Upper lobe of left lung (tissue), 4 donors: ENCODE measurements around the gene FMO4.

Source experiments
- CTCF ChIP-seq, 6 experiments: fragments of 450-650 bp in 4 of 6; fragments of 200-600 bp in 2 of 6; sonication (generic) in 2 of 6; IDR thresholded peaks; one replicate each; pipeline ENCODE4 v1.5.1; 2016 to 2019; ENCODE audit warnings: antibody characterized with exemption in 6 of 6
- EP300 ChIP-seq, 4 donors: sonication (generic); formaldehyde crosslinking; IDR thresholded peaks; one replicate each; pipeline ENCODE4 v1.5.1; 2017; ENCODE audit warnings: antibody characterized with exemption in 4 of 4, control low read depth in 2 of 4
- POLR2A ChIP-seq, 4 donors: fragments of 450-650 bp; IDR thresholded peaks; one replicate each; pipeline ENCODE4 v1.5.1; 2016 to 2017; ENCODE audit warnings: antibody characterized with exemption in 4 of 4, mild to moderate bottlenecking in 2 of 4

GRCh38 chr1:171280599-171280998, 33.4 kb upstream of the FMO4 start:
- TF ChIP-seq CTCF (IDR thresholded peaks at IDR 0.05) (no peak), EP300 (IDR thresholded peaks at IDR 0.05) (no peak), POLR2A (IDR thresholded peaks at IDR 0.05) (no peak)
